ENCODE measurements around the gene PEX7. TPM values are rescaled to one million over a fixed set of nuclear protein-coding genes. Genes with fewer than 3 reads are reported as not detected.

PEX7 gene
- total and polyA plus RNA-seq, 2 of the 8 experiments (the other 6 are each of a cell fraction or from before 2014, with no cell fraction given), result 6.4 to 11.0 TPM

DNA sequence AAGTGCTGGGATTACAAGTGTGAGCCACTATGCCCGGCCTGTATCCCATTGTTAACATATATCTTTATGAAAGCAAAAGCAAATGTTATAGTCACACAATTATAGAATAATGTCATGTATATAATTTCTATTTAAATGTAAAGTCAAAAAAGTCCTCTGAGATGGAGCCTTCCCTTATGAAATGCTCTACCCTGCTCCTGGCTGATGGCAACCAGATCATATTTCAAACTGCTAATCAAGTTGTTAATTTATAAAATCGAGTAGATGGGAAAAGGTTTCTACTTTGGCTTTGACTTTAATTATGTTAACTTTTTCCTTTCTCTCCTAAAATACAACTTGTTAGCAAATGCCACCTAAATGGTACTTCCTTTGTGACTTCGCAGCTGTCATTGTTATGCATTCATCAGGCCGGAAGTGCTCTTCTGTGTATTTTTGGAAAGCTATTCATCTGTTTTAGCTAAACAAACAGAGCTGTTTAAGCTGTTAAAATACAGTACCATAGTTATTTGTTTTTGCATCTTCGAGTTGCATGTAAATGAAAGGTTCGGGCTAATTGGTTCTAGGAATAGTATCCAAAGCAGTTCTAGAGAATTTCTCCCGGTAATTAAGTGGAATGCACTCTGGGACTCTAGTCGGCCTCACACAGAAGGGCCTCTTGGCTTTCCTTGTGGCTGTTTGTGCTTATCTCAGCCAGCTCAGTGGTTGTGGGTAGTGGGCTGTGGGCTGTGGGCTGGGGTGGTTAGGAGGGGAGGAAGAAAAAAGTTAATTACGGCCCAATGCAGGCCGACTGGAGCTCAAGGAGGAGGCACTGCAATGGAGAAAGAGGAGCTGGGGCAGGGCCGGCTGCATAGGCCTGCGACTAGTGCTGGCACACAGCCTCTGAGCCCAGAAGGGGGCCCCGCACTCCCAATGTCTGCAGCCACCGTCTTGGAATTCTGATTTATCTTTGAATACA, 134.5 kb downstream of the PEX7 start (continued):
- TF ChIP-seq SIN3A (conservative IDR thresholded peaks at IDR 0.05 in 1 of 2, IDR thresholded peaks at IDR 0.05 in 1 of 2; ENCODE audit: low read depth in 1 of 2, low read length in 2 of 2) (no peak), JUN (IDR thresholded peaks at IDR 0.05; ENCODE audit: low read depth, low read length) (no peak), SP1 (IDR thresholded peaks at IDR 0.05; ENCODE audit: low read depth, low read length) (peak; percentile 75), CHD2 (IDR thresholded peaks at IDR 0.05; ENCODE audit: low read length) (peak; percentile 2; the same call in 1 of the 2 replicates), HDAC2 (IDR thresholded peaks at IDR 0.05; ENCODE audit: borderline replicate concordance in 1 of 2, low read depth in 2 of 2, low read length in 2 of 2) (peak in 1 of 2 experiments; percentile 56; a peak in 1 of 4 replicates), EZH2 (IDR thresholded peaks at IDR 0.05; ENCODE audit: low read depth, low read length, severe bottlenecking) (no peak), CTCF (IDR thresholded peaks at IDR 0.05; ENCODE audit: control extremely low read depth in 1 of 3, insufficient read depth in 1 of 3, low read depth in 1 of 3, low read length in 3 of 3) (peak; percentile 32 to 49 (median 32)), CBX8 (IDR thresholded peaks at IDR 0.05; ENCODE audit: borderline replicate concordance, low read depth, low read length) (no peak), BRCA1 (IDR thresholded peaks at IDR 0.05; ENCODE audit: low read depth, low read length) (no peak)

Measured in H1 (cell line).